ENCODE data around the gene LSR. TPM values are rescaled to one million over a fixed set of nuclear protein-coding genes. Genes with fewer than 3 reads are reported as not detected.
A peak's percentile ranks its signal among the peaks of the same experiment; 100 is the strongest.

The LSR gene
- total RNA-seq, 1 donor from 2014 or later: 74.1 TPM

- Histone ChIP-seq H3K27me3 (ENCODE audit: low read depth) (no peaks in the 10 kb centered on the region), H3K36me3 (peaks cover 44% of the 10 kb centered on the region), H3K4me3 (no peak overlapping the region), H3K27ac (no peak overlapping the region), H3K9me3 (no peaks in the 10 kb centered on the region), H3K4me1 (peaks cover 53% of the 10 kb centered on the region)
- no peak for TF ChIP-seq CTCF (IDR thresholded peaks at IDR 0.05)
- DNase-seq: peak; percentile 46
- no peak for ATAC-seq
- intact Hi-C loops (cut with DNase I): no loop called here
Measured at GRCh38 chr19:35265900-35266519, 17.2 kb downstream of the LSR start.

DNA sequence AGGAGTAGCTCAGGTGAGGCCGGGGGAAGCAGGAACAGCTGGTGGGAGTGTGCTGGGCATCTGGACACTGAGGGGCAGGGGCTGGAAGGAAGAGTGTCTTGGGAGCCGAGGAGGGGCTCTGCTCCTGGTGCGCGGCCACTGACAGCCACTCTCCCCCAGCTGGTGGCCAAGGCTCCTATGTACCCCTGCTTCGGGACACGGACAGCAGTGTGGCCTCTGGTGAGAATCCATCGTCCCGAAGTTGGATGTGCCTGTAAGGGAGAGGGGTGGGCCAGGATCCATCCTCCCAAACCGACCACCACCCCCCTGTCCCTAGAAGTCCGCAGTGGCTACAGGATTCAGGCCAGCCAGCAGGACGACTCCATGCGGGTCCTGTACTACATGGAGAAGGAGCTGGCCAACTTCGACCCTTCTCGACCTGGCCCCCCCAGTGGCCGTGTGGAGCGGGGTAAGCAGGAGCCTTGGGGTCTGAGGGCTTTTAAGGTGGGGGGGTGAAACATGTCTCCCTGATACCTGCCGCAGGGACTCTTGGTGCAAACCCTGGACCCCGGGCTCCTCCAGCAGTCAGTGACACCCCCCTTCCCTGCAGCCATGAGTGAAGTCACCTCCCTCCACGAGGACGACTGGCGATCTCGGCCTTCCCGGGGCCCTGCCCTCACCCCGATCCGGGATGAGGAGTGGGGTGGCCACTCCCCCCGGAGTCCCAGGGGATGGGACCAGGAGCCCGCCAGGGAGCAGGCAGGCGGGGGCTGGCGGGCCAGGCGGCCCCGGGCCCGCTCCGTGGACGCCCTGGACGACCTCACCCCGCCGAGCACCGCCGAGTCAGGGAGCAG, 17.9 kb downstream of the LSR start:
- Histone ChIP-seq H3K9me3 (no peaks in the 10 kb centered on the region), H3K4me3 (peak overlapping the region; percentile 90), H3K36me3 (peaks cover 52% of the 10 kb centered on the region), H3K27me3 (ENCODE audit: low read depth) (no peaks in the 10 kb centered on the region), H3K4me1 (peaks cover 57% of the 10 kb centered on the region), H3K27ac (peak overlapping the region; percentile 93)
- ATAC-seq (peak; percentile 1 to 4), DNase-seq (peak; percentile 52)
- intact Hi-C loops (cut with DNase I): no loop called here
- TF ChIP-seq CTCF (IDR thresholded peaks at IDR 0.05): no peak

DNA sequence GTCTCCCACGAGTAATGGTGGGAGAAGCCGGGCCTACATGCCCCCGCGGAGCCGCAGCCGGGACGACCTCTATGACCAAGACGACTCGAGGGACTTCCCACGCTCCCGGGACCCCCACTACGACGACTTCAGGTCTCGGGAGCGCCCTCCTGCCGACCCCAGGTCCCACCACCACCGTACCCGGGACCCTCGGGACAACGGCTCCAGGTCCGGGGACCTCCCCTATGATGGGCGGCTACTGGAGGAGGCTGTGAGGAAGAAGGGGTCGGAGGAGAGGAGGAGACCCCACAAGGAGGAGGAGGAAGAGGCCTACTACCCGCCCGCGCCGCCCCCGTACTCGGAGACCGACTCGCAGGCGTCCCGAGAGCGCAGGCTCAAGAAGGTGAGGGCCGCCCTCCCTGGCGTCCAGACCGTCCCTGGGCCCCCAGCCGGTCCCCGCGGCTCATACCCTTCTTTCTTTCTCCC, 18.6 kb downstream of the LSR start:
- Histone ChIP-seq H3K27ac (peak overlapping the region; percentile 93), H3K4me1 (peaks cover 52% of the 10 kb centered on the region), H3K36me3 (peaks cover 55% of the 10 kb centered on the region), H3K4me3 (peak overlapping the region; percentile 90), H3K27me3 (ENCODE audit: low read depth) (no peaks in the 10 kb centered on the region), H3K9me3 (no peaks in the 10 kb centered on the region)
- peak; percentile 74 for DNase-seq
- intact Hi-C loops (cut with DNase I): no loop called here
- no peak for TF ChIP-seq CTCF (IDR thresholded peaks at IDR 0.05)
- ATAC-seq: peak; percentile 24 to 54

DNA sequence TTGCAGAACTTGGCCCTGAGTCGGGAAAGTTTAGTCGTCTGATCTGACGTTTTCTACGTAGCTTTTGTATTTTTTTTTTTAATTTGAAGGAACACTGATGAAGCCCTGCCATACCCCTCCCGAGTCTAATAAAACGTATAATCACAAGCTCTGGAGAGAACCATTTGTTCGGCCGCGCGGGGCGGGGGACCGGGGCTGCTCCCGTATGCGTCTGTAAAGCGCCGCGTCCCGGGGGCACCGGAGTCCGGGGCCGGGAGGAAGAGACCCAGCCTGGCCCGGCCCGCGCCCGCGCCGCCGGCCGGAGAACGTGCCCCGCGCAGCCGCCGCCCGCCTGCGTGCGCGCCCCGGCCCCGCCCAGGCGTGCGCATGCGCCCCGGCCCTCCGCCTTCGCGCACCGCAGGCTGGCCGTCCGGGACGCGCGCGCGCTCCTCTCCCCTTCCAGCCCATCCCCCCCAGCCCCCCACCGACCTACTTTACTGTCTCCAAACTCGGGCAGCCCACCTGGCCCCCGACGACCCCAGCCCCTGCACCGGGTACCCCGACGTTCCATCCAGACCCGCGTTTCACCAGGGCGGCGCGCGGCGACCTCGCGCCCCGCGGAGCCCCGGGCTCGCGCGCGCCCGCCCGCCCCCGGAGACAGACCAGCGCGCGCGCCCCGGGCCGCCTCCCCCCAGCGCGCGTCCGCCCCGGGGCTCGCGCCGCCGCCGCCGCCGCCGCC, 19.2 kb downstream of the LSR start:
- Histone ChIP-seq H3K4me1 (peaks cover 52% of the 10 kb centered on the region), H3K27me3 (ENCODE audit: low read depth) (no peaks in the 10 kb centered on the region), H3K4me3 (peak overlapping the region; percentile 90), H3K27ac (peak overlapping the region; percentile 93), H3K9me3 (no peaks in the 10 kb centered on the region), H3K36me3 (peaks cover 55% of the 10 kb centered on the region)
- ATAC-seq: peak; percentile 81 to 85
- no peak for TF ChIP-seq CTCF (IDR thresholded peaks at IDR 0.05)
- peak; percentile 88 for DNase-seq
- intact Hi-C loops (cut with DNase I): no loop called here
